B cell (primary cell): ENCODE results near the gene TSPAN1.

Source experiments
- EZH2 ChIP-seq: IDR thresholded peaks from 2 replicates; pipeline ENCODE4 v1.6.1; 2012; ENCODE audit warnings: borderline replicate concordance, low read depth, mild to moderate bottlenecking, moderate library complexity, low read length; ENCODE audit not compliant: insufficient read depth, poor library complexity, severe bottlenecking
- TF ChIP-seq, protein P1 (sequence below): fragments of 200-600 bp; IDR thresholded peaks from one replicate; pipeline ENCODE4 v1.8.0; 2022; ENCODE audit warnings: antibody characterized with exemption, mild to moderate bottlenecking

DNA sequence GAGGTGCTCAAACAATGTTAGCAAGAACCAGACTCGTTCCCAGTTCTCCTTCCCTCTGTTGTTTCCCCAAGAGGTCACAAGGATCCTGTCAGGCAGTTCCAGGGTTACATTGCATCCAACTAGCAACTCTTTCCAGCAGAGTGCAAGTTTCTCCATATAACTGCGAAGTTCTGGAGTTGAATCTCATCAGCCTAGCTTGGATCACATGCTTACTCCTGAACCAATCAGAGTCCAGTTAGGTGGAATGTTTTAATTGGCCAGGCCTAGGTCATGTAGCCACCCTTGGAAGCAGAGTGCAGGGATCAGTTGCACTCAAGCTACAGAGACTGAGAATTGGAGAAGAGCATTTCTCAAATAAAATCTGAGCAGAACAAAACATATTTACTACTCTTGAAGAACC, 26.6 kb upstream of the TSPAN1 start:
- TF ChIP-seq EZH2 = no peak
- TF ChIP-seq, protein P1, sequence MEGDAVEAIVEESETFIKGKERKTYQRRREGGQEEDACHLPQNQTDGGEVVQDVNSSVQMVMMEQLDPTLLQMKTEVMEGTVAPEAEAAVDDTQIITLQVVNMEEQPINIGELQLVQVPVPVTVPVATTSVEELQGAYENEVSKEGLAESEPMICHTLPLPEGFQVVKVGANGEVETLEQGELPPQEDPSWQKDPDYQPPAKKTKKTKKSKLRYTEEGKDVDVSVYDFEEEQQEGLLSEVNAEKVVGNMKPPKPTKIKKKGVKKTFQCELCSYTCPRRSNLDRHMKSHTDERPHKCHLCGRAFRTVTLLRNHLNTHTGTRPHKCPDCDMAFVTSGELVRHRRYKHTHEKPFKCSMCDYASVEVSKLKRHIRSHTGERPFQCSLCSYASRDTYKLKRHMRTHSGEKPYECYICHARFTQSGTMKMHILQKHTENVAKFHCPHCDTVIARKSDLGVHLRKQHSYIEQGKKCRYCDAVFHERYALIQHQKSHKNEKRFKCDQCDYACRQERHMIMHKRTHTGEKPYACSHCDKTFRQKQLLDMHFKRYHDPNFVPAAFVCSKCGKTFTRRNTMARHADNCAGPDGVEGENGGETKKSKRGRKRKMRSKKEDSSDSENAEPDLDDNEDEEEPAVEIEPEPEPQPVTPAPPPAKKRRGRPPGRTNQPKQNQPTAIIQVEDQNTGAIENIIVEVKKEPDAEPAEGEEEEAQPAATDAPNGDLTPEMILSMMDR = no peak
